Muscle of leg (tissue), 11 donors: ENCODE data around the gene CNTN5. TPM values are rescaled to one million over a fixed set of nuclear protein-coding genes. Genes with fewer than 3 reads are reported as not detected.

ENCODE experiments used
- DNase-seq: peaks from one replicate; pipeline ENCODE4 v3.0.0; 2013
- H3K27ac ChIP-seq: one replicate; pipeline ENCODE4 v1.5.1; 2013; ENCODE audit warnings: mild to moderate bottlenecking, low read length, control low read depth
- H3K27me3 ChIP-seq: one replicate; pipeline ENCODE4 v1.6.1; 2013; ENCODE audit warnings: low read length; ENCODE audit not compliant: control insufficient read depth, insufficient read depth
- H3K36me3 ChIP-seq: one replicate; pipeline ENCODE4 v1.6.1; 2013; ENCODE audit warnings: low read length; ENCODE audit not compliant: control insufficient read depth, insufficient read depth
- H3K4me1 ChIP-seq: one replicate; pipeline ENCODE4 v1.6.1; 2013; ENCODE audit warnings: low read length; ENCODE audit not compliant: control insufficient read depth, insufficient read depth
- H3K4me3 ChIP-seq: one replicate; pipeline ENCODE4 v1.5.1; 2013; ENCODE audit warnings: low read length, control low read depth
- H3K9me3 ChIP-seq: replicated peaks from 2 replicates; pipeline ENCODE4 v1.6.1; 2013; ENCODE audit warnings: low read depth, low read length; ENCODE audit not compliant: control insufficient read depth
- WGBS: methylation state at CpG from one replicate; pipeline ENCODE4 v1.1.5; 2013; ENCODE audit warnings: missing lambda C conversion rate; ENCODE audit not compliant: insufficient coverage; 5-methylcytosine and 5-hydroxymethylcytosine counted together
- polyA plus RNA-seq, 8 donors: library from polyadenylated mRNA; unstranded; fragments of 120-200 nt; gene quantifications; one replicate each; pipeline versions ENCODE4 v1.2.1 to v1.2.3, GENCODE V29; 2013; ENCODE audit warnings: inconsistent platforms in 1 of 8, low replicate concordance in 1 of 8; ENCODE audit not compliant: insufficient read length in 8 of 8, insufficient read depth in 1 of 8
- total RNA-seq: library from RNA; stranded (reverse); fragments of 120-200 nt; gene quantifications from one replicate; pipeline ENCODE4 v1.2.4, GENCODE V29; 2013

CNTN5 gene
- total and polyA plus RNA-seq, 9 donors, result 3.2 to 9.9 (median 5.7) TPM

- H3K4me3 ChIP-seq, result no peak overlapping the region
- H3K9me3 ChIP-seq, result no peaks in the 10 kb centered on the region
- H3K27ac ChIP-seq, result no peak overlapping the region
- H3K4me1 ChIP-seq, result no peaks in the 10 kb centered on the region
- 69% methylated on average over 4 of the region's 7 CpGs for WGBS
- H3K36me3 ChIP-seq, result no peaks in the 10 kb centered on the region
- DNase-seq, result no peak
- no peaks in the 10 kb centered on the region for H3K27me3 ChIP-seq
These were observed 1362.7 kb downstream of the CNTN5 start for GRCh38 chr11:100383357-100383865.

GRCh38 chr11:100396266-100396665, 1375.5 kb downstream of the CNTN5 start:
- DNase-seq, result no peak
- Histone ChIP-seq H3K36me3 (no peaks in the 10 kb centered on the region), H3K27me3 (no peaks in the 10 kb centered on the region), H3K9me3 (no peaks in the 10 kb centered on the region), H3K27ac (no peak overlapping the region), H3K4me1 (no peaks in the 10 kb centered on the region), H3K4me3 (no peak overlapping the region)
- no CpG with 5 or more reads among the region's 3 CpGs for WGBS

GRCh38 chr11:100397401-100397800, 1376.7 kb downstream of the CNTN5 start:
- H3K4me1 ChIP-seq, result no peaks in the 10 kb centered on the region
- H3K36me3 ChIP-seq, result no peaks in the 10 kb centered on the region
- no peak overlapping the region for H3K4me3 ChIP-seq
- DNase-seq, result no peak
- no peak overlapping the region for H3K27ac ChIP-seq
- WGBS, result no CpG with 5 or more reads among the region's 3 CpGs
- no peaks in the 10 kb centered on the region for H3K9me3 ChIP-seq
- no peaks in the 10 kb centered on the region for H3K27me3 ChIP-seq

- WGBS, result no CpG with 5 or more reads among the region's 2 CpGs
- no peaks in the 10 kb centered on the region for H3K27me3 ChIP-seq
- no peak overlapping the region for H3K4me3 ChIP-seq
- H3K4me1 ChIP-seq, result no peaks in the 10 kb centered on the region
- no peaks in the 10 kb centered on the region for H3K9me3 ChIP-seq
- no peaks in the 10 kb centered on the region for H3K36me3 ChIP-seq
- H3K27ac ChIP-seq, result no peak overlapping the region
- no peak for DNase-seq
These were observed 1383.1 kb downstream of the CNTN5 start for GRCh38 chr11:100403816-100404215.

GRCh38 chr11:100404907-100405306, 1384.2 kb downstream of the CNTN5 start:
- Histone ChIP-seq H3K4me3 (no peak overlapping the region), H3K27ac (no peak overlapping the region), H3K9me3 (no peaks in the 10 kb centered on the region), H3K36me3 (no peaks in the 10 kb centered on the region), H3K4me1 (no peaks in the 10 kb centered on the region), H3K27me3 (no peaks in the 10 kb centered on the region)
- no peak for DNase-seq
- WGBS, result 73% methylated on average over 7 of the region's 10 CpGs
